ENCODE results near the gene PHAF1.

DNA sequence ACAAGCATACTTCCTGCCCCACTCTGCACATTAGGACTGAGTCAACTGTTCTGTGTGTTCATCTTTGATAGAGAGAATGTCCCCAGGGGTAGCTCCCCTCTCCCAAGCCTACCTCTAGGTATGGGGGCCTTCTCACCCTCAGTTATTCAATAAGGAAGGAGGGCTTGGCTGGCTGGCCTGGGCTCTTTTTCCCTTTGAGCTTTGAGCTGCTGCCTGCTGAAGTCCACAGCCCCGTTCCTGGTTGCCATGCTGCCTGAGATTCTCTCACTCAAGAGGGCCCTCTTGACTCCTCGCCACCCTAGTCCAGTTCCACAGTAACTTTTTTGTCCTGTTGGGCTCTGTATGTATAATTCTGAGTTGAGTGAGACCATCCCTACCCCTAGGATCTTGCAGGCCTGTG is 36.0 kb downstream of the PHAF1 start:
- TF ChIP-seq CTCF (IDR thresholded peaks at IDR 0.05): no peak
- no peak for TF ChIP-seq POLR2A (IDR thresholded peaks at IDR 0.05)

Measured in thyroid gland (tissue), 4 donors.